ENCODE results near the gene CAPN8.

CAPN8 gene

GRCh38 chr1:223617323-223618070 lies 48.0 kb downstream of the CAPN8 start:
- no peak for DNase-seq (ENCODE audit: low spot score)

GRCh38 chr1:223616586-223616985 lies 48.9 kb downstream of the CAPN8 start:
- no peak for DNase-seq (ENCODE audit: low spot score)

- DNase-seq (ENCODE audit: low spot score), result no peak
Observed at GRCh38 chr1:223611936-223612335, 53.6 kb downstream of the CAPN8 start.

GRCh38 chr1:223609977-223610376 lies 55.5 kb downstream of the CAPN8 start:
- DNase-seq (ENCODE audit: low spot score), result no peak

- no peak for DNase-seq (ENCODE audit: low spot score)
Observed at GRCh38 chr1:223609066-223609465, 56.4 kb downstream of the CAPN8 start.

- DNase-seq (ENCODE audit: low spot score), result no peak
Observed at GRCh38 chr1:223558512-223558911, 107.0 kb downstream of the CAPN8 start.

- no peak for DNase-seq (ENCODE audit: low spot score)
Observed at GRCh38 chr1:223557130-223557475, 108.4 kb downstream of the CAPN8 start.

- peak; percentile 70 for DNase-seq (ENCODE audit: low spot score)
Observed at GRCh38 chr1:223556414-223557129, 108.9 kb downstream of the CAPN8 start.

GRCh38 chr1:223553957-223554356 lies 111.5 kb downstream of the CAPN8 start:
- DNase-seq (ENCODE audit: low spot score), result no peak

- no peak for DNase-seq (ENCODE audit: low spot score)
Observed at GRCh38 chr1:223551610-223552009, 113.9 kb downstream of the CAPN8 start.

GRCh38 chr1:223549740-223550139 lies 115.8 kb downstream of the CAPN8 start:
- no peak for DNase-seq (ENCODE audit: low spot score)

GRCh38 chr1:223547316-223548114 lies 118.0 kb downstream of the CAPN8 start:
- DNase-seq (ENCODE audit: low spot score), result no peak

- DNase-seq (ENCODE audit: low spot score), result no peak
Observed at GRCh38 chr1:223545343-223545742, 120.2 kb downstream of the CAPN8 start.

- DNase-seq (ENCODE audit: low spot score), result no peak
Observed at GRCh38 chr1:223543560-223543959, 121.9 kb downstream of the CAPN8 start.

- no peak for DNase-seq (ENCODE audit: low spot score)
Observed at GRCh38 chr1:223542831-223543230, 122.7 kb downstream of the CAPN8 start.

- DNase-seq (ENCODE audit: low spot score), result no peak
Observed at GRCh38 chr1:223540485-223541106, 124.9 kb downstream of the CAPN8 start.

- DNase-seq (ENCODE audit: low spot score), result no peak
Observed at GRCh38 chr1:223539750-223540149, 125.8 kb downstream of the CAPN8 start.

- DNase-seq (ENCODE audit: low spot score), result no peak
Observed at GRCh38 chr1:223538981-223539380, 126.5 kb downstream of the CAPN8 start.

GRCh38 chr1:223535319-223535718 lies 130.2 kb downstream of the CAPN8 start:
- no peak for DNase-seq (ENCODE audit: low spot score)

- no peak for DNase-seq (ENCODE audit: low spot score)
Observed at GRCh38 chr1:223534677-223535076, 130.8 kb downstream of the CAPN8 start.

GRCh38 chr1:223533708-223534107 lies 131.8 kb downstream of the CAPN8 start:
- DNase-seq (ENCODE audit: low spot score), result no peak

- peak; percentile 70 for DNase-seq (ENCODE audit: low spot score)
Observed at GRCh38 chr1:223531742-223532341, 133.7 kb downstream of the CAPN8 start.
